ENCODE measurements around the gene ARID5B.

DNA sequence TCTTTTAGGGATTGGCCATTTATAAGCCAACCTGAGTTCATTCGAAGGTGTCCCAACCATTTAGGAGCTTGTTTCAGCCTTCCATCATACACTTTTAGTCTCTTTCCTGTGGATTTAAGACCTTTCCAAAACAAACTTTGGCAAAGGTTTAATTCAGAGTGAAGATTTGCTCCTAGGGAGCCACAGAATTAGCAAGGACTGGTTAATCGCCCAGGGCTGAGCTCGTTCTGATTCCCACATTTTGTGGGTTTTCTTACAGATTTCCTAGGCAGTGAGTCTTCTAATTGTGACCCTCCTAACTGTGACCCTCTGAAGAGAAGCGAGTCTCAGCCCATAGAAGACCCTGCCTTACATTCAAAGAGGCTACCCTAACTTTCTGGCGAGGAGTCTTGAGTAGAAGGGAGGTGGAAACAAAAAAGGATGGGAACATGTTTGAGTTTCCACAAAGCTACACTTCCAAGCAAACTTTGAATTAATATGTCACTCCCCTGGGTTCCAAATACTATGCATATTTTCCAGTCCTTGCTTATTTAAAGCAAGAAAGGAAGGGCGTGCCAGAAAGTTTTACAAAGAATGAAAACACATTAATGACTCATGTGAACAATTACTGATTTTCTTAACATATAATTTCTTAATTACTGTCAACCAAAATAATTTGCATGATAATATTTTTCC, 118.3 kb downstream of the ARID5B start:
- TF ChIP-seq POLR2A (IDR thresholded peaks at IDR 0.05; ENCODE audit: low read depth, low read length) (no peak), TAF1 (IDR thresholded peaks at IDR 0.05; ENCODE audit: low read depth, low read length) (no peak), SPI1 (IDR thresholded peaks at IDR 0.05; ENCODE audit: low read depth, low read length) (no peak), POLR2AphosphoS5 (IDR thresholded peaks at IDR 0.05; ENCODE audit: low read depth, low read length) (no peak), POU2F2 (IDR thresholded peaks at IDR 0.05; ENCODE audit: low read depth, low read length) (no peak)

Measured in GM12891 (cell line).